Fibroblast of skin of left quadriceps (primary cell): ENCODE data around the gene POU2F1.
"Not testable (repeated sequence)": the region's sequence is repeated elsewhere in the genome, so short reads cannot be mapped to it uniquely, and the experiment has no call there.

ENCODE experiments used
- DNase-seq, 2 experiments: peaks; one replicate each; pipeline ENCODE4 v3.0.0-alpha.2; 2013; ENCODE audit warnings: low read depth in 2 of 2

The POU2F1 gene

GRCh38 chr1:167314671-167315070 is 94.0 kb downstream of the POU2F1 start:
- DNase-seq, result no peak

DNA sequence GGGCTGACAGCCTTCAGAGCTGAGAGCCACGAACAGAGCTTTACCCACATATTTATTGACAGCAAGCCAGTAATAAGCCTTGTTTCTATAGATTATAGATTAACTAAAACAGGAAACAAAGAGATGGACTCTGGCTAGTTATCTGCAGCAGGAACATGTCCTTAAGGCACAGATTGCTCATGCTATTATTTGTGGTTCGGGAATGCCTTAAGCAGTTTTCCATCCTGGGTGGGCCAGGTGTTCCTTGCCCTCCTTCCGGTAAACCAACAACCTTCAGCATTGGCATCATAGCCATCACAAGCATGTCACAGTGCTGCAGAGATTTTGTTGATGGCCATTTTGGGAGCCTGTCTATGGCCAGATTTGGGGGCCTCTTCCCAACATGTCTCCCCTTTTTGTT is 96.8 kb downstream of the POU2F1 start:
- no peak for DNase-seq

- DNase-seq, result not testable (repeated sequence)
Measured at GRCh38 chr1:167319206-167319605, 98.5 kb downstream of the POU2F1 start.

GRCh38 chr1:167322483-167322882 is 101.8 kb downstream of the POU2F1 start:
- no peak for DNase-seq

GRCh38 chr1:167325151-167325550 is 104.5 kb downstream of the POU2F1 start:
- DNase-seq, result no peak

GRCh38 chr1:167328306-167328815 is 107.7 kb downstream of the POU2F1 start:
- no peak for DNase-seq

- no peak for DNase-seq
Measured at GRCh38 chr1:167328816-167329483, 108.3 kb downstream of the POU2F1 start.

DNA sequence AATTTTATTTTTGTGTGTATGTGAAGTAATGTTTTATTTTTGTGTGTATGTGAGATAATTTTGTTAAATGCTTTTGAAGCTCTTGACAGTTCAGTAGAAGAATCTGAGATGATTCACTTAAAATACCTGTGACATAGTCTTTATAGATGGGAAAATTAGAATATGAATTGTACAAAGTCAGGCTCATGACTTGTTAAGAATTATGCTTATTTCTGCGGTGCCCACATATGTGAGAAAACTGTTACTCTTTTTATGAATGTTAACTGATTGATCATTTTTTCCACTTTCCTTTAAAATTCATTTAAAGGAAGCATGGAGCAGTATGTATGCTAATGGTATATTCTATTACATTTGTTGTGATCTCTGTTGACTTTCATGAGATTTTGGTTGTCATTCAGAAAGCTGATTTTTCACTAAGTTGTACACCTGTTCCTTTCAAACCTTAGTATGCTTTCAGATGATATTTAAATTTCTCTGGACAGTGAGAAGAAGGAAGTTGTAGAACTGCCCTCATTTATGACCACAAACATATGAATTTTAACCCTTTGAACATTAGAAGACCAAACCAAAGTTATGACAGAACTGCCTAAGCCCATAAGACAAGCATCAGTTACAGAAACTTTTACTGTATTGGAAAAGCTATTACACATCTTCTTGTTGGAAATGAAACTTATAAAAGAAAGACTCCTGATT is 110.1 kb downstream of the POU2F1 start:
- no peak for DNase-seq

GRCh38 chr1:167331650-167332049 is 111.0 kb downstream of the POU2F1 start:
- no peak for DNase-seq

DNA sequence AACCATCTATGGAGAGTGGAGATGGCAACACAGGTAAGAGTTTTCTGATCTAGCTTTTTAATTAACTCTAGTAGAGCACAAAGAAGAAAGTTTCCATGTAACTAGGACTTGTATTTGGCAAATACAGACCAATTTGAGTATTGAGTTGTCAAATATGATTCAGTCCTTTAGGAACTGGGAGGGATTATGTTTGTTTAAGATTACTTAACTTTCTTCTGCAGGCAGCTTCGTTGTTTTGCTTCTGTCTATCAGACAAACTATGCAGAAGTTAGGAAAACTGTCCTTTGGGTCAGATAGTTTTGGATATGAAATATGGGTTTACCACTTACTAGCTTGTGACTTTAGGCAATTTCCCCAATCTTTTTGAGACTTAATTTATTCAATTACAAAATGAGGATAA is 111.8 kb downstream of the POU2F1 start:
- no peak for DNase-seq

GRCh38 chr1:167333124-167333523 is 112.4 kb downstream of the POU2F1 start:
- no peak for DNase-seq

- no peak for DNase-seq
Measured at GRCh38 chr1:167333703-167334102, 113.0 kb downstream of the POU2F1 start.

- no peak for DNase-seq
Measured at GRCh38 chr1:167339405-167339804, 118.7 kb downstream of the POU2F1 start.

- DNase-seq, result no peak
Measured at GRCh38 chr1:167342846-167343245, 122.2 kb downstream of the POU2F1 start.

- DNase-seq, result peak in 1 of 2 experiments; percentile 3
Measured at GRCh38 chr1:167344112-167344511, 123.4 kb downstream of the POU2F1 start.

DNA sequence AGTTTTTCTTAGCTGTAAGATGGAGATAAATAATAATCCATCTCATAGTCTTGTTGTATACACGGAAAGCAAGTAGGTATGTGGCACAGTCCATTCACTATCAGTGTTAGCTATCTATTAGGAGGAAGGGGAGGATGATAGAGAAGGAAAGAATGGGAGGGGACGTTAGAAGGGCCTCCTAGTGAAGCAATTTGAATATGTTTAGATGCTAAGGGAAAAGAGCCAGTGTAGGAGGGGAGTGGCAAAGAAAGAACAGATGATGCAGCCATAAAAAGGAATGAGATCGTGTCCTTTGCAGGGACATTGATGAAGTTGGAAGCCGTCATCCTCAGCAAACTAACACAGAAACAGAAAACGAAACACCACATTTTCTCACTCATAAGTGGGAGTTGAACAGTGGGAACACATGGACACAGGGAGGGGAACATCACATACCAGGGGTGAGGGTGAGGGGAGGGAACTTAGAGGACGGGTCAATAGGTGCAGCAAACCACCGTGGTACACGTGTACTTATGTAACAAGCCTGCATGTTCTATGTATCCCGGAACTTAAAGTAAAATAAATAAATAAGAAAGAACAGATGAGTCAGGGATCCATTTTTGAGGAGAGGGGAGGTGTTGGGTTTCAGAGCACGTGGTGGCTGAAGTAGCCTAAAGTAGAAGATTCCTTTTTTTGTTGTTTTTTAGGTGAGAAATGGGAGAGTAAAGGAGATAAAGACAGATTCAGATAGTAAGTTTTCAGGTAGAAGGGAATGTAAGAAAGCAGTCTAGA is 124.1 kb downstream of the POU2F1 start:
- DNase-seq, result no peak

- no peak for DNase-seq
Measured at GRCh38 chr1:167345386-167345733, 124.7 kb downstream of the POU2F1 start.

DNA sequence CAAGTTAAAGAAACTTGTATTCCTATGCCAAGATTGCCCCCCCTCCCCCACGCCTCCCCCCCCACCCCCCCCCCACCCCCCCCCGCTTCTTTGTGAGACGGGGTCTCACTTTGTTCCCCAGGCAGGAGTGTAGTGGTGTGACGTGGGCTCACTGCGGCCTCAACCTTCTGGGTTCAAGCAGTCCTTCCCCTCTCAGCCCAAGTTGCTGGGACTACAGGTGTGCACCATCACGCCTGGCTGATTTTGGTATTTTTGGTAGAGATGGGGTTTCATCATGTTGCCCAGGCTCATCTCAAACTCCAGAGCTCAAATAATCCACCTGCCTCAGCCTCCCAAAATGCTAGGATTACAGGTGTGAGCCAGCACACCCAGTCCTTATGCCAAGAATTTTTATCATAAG is 136.6 kb downstream of the POU2F1 start:
- no peak for DNase-seq

DNA sequence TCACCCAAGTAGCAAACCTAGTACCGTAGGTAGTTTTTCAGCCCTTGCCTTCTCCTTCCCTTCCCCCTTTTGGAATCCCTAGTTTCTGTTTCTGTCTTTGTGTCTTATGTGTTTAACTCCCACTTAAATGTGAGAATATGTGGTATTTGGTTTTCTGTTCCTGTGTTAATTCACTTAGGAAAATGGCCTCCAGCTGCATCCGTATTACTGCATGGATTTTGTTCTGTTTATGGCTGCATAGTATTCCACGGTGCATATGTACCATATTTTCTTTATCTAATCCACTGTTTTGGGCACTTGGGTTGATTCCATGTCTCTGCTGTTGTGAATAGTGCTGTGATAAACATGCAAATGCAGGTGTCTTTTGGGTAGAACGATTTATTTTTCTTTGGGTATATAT is 138.6 kb downstream of the POU2F1 start:
- DNase-seq, result no peak

DNA sequence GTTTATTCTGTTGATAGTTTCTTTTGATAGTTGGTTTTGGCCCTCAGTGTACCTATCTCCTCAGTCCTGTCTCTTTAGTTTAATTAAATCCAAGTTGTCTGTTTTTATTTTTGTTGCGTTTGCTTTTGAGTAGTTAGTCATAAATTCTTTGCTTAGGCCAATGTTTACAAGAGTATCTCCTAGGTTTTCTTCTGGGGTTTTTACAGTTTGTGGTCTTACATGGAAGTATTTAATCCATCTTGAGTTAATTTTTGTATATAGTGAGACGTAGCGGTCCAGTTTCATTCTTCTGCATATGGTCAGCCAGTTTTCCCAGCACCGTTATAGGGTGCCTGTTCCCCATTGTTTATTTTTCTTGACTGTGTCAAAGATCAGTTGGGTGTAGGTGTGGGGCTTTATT is 139.4 kb downstream of the POU2F1 start:
- no peak for DNase-seq

DNA sequence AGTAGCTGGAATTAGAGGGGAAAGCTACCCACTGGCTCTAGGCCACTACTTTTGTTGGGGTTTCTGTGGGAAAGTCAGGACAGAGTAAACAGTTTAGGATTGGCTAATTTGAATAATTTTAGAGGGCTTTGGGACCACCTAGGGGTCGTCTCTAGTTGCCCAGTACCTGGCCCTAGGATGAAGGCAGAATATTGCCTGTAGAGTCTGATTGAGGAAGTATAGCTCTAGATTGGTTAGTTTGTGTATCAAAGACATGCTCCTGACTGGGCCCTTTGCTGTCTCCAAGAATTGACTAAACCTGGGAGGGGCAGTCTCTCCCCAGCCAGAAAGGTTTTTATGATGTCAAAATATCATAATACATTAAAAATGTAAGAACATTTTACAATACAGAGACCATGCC is 142.0 kb downstream of the POU2F1 start:
- no peak for DNase-seq

- DNase-seq, result no peak
Measured at GRCh38 chr1:167364826-167365225, 144.1 kb downstream of the POU2F1 start.

GRCh38 chr1:167365360-167365759 is 144.7 kb downstream of the POU2F1 start:
- DNase-seq, result no peak
